Lower leg skin (tissue), 4 donors: ENCODE results near the gene CPTP. TPM values are rescaled to one million over a fixed set of nuclear protein-coding genes. Genes with fewer than 3 reads are reported as not detected.

Experiments used
- DNase-seq, 2 donors: peaks; one replicate each; pipeline ENCODE4 v3.0.0-alpha.2; 2019; ENCODE audit warnings: low spot score in 2 of 2
- H3K4me3 ChIP-seq: fragments of 200-600 bp; sonication (generic); 2 replicates; pipeline ENCODE4 v1.5.1; 2017; ENCODE audit warnings: mild to moderate bottlenecking, low read depth; ENCODE audit not compliant: poor library complexity, severe bottlenecking
- POLR2A ChIP-seq, 2 donors: fragments of 450-650 bp; IDR thresholded peaks; one replicate each; pipeline ENCODE4 v1.6.1; 2016 to 2017; ENCODE audit warnings: antibody characterized with exemption in 2 of 2, mild to moderate bottlenecking in 1 of 2, moderate library complexity in 1 of 2
- WGBS, 2 donors: methylation state at CpG; one replicate each; pipeline ENCODE4 v1.1.5; 2018; 5-methylcytosine and 5-hydroxymethylcytosine counted together
- intact Hi-C: fragments of 100-400 bp; cut with DNase I; formaldehyde crosslinking; loops from one replicate; pipeline ENCODE4 v1.15.0; 2023; ENCODE audit warnings: low total_unique reads
- total RNA-seq, 4 donors: library from RNA; depleted of rRNA; stranded (reverse); fragments of >200 nt; gene quantifications; one replicate each; pipeline ENCODE4 v1.1.0, GENCODE V29; 2016
- TF ChIP-seq, protein P1 (sequence below), 3 donors: fragments of 450-650 bp; IDR thresholded peaks; one replicate each; pipeline ENCODE4 v1.5.1; 2016; ENCODE audit warnings: antibody characterized with exemption in 3 of 3, mild to moderate bottlenecking in 3 of 3, moderate library complexity in 2 of 3

CPTP gene
- total RNA-seq, 4 donors from 2014 or later: 51.0 to 62.9 (median 57.4) TPM

DNA sequence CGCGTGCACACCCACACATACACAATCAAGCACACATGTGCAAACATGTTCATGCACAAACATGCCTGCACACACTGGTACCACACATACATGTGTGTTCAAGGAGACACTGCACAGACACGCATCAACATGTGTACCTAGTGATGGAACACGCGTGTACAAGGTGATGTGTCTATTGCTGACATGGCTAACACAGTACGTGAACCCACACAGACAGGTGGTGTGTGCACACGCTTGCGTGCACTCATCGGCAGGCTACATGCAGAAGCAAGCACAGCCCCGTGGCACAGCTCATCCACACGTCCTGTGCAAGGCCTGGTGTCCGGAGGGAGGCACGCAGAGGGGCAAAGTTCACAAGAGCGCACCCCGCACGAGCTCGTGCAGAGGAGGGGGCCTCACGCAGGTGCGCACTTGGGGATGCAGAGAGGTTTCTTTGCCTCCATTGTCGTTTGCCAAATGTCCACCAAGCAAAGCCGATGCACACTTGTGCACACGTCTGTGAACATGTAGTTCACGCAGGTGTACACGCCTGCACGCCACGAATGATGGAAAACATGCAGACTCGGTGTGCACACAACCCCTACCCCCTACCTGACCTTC lies 17.8 kb upstream of the CPTP start:
- intact Hi-C loops: no loop called here
- WGBS, 2 donors: 14 to 33% methylated on average over 19 to 26 of the region's 27 CpGs
- no peak for DNase-seq
- H3K4me3 ChIP-seq: peak overlapping the region; percentile 45
- TF ChIP-seq, protein P1, sequence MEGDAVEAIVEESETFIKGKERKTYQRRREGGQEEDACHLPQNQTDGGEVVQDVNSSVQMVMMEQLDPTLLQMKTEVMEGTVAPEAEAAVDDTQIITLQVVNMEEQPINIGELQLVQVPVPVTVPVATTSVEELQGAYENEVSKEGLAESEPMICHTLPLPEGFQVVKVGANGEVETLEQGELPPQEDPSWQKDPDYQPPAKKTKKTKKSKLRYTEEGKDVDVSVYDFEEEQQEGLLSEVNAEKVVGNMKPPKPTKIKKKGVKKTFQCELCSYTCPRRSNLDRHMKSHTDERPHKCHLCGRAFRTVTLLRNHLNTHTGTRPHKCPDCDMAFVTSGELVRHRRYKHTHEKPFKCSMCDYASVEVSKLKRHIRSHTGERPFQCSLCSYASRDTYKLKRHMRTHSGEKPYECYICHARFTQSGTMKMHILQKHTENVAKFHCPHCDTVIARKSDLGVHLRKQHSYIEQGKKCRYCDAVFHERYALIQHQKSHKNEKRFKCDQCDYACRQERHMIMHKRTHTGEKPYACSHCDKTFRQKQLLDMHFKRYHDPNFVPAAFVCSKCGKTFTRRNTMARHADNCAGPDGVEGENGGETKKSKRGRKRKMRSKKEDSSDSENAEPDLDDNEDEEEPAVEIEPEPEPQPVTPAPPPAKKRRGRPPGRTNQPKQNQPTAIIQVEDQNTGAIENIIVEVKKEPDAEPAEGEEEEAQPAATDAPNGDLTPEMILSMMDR (IDR thresholded peaks at IDR 0.05): no peak
- TF ChIP-seq POLR2A (IDR thresholded peaks at IDR 0.05): no peak

DNA sequence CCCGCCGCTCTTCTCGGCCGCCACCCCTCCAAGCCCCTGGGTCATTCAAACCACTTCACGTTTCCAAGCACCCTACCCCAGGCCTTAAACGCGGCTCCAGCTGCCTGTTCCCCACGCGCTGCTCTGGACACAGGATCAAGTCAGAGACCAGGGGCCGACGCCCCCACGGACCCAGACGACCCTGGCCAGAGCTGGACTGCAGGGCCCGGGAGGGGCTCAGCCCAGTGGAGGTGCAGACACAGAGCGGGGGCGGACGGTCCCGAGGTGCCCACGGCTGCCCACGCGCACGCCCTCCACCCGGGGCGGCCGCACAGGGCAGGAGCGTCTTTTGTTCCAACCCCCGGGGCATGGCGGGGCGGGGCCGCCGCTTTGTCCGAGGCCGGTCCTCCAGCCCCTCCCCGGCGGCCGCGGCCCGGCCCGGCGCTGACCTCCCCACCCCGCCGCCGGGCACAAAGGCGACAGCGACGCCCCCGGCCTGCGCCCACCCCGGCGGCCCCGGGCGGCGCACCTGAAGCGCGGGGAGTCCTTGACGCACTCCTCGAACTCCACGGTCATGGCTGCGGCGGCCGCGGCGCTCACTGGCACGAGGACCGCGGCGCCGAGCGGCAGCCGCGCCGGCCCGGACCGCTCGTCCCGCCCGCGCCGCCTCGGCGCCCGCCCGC lies 17.2 kb upstream of the CPTP start:
- DNase-seq: no peak
- TF ChIP-seq POLR2A (IDR thresholded peaks at IDR 0.05): no peak
- TF ChIP-seq, protein P1 (IDR thresholded peaks at IDR 0.05): no peak
- H3K4me3 ChIP-seq: peak overlapping the region; percentile 45
- intact Hi-C loops: no loop called here
- 0 to 1% methylated on average over 14 to 25 of the region's 83 CpGs for WGBS, 2 donors

- TF ChIP-seq, protein P1 (IDR thresholded peaks at IDR 0.05): peak in 1 of 3 donors; percentile 31
- no peak for TF ChIP-seq POLR2A (IDR thresholded peaks at IDR 0.05)
- 2 to 3% methylated on average over 8 to 33 of the region's 131 CpGs for WGBS, 2 donors
- intact Hi-C loops: no loop called here
- H3K4me3 ChIP-seq: peak within 1 kb of the TSS; percentile 74
- DNase-seq: peak; percentile 91 to 98
Observed at GRCh38 chr1:1307923-1308755, 16.5 kb upstream of the CPTP start, which contains the start of the genes ACAP3 and PUSL1. Gene ACAP3 (minus strand): TSS chr1:1307930. CDS start chr1:1307815, 115 bp downstream. Gene PUSL1 (plus strand): TSS chr1:1308597. CDS start chr1:1308644, 47 bp downstream.

DNA sequence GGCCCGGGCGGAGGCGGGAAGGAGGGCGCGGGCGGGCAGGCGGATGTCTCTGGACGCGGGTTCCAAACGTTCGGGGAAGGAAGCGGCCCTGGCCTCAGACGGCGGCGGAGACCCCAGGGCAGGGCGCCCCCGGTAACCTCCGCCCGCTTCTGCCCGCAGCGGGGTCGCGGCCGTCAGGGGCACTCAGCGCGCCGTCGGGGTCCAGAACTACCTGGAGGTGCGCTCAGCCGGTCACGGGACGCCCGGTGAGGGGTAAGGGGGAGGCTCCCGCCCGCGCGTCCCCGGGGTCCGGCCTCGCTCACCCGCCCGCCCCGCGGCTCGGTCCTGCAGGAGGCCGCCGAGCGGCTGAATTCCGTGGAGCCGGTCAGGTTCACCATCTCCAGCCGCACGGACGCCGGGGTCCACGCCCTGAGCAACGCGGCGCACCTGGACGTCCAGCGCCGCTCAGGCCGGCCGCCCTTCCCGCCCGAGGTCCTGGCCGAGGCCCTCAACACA lies 15.8 kb upstream of the CPTP start:
- no peak for TF ChIP-seq POLR2A (IDR thresholded peaks at IDR 0.05)
- TF ChIP-seq, protein P1 (IDR thresholded peaks at IDR 0.05): no peak
- intact Hi-C loops: no loop called here
- no peak for DNase-seq
- peak overlapping the region; percentile 74 for H3K4me3 ChIP-seq
- 0 to 1% methylated on average over 9 to 40 of the region's 66 CpGs for WGBS, 2 donors

- DNase-seq: no peak
- intact Hi-C loops: no loop called here
- peak overlapping the region; percentile 74 for H3K4me3 ChIP-seq
- TF ChIP-seq, protein P1 (IDR thresholded peaks at IDR 0.05): no peak
- TF ChIP-seq POLR2A (IDR thresholded peaks at IDR 0.05): no peak
- 36 to 51% methylated on average over 28 to 40 of the region's 57 CpGs for WGBS, 2 donors
Observed at GRCh38 chr1:1309251-1310108, 15.1 kb upstream of the CPTP start.
